Cardiac septum (tissue), 1 donor: ENCODE measurements around the gene ATXN1. TPM values are rescaled to one million over a fixed set of nuclear protein-coding genes. Genes with fewer than 3 reads are reported as not detected.

Experiments used
- DNase-seq: peaks from one replicate; pipeline ENCODE4 v3.0.0-alpha.2; 2020; ENCODE audit warnings: low spot score
- intact Hi-C: fragments of 100-400 bp; cut with DNase I; formaldehyde crosslinking; loops from one replicate; pipeline ENCODE4 v1.14.0; 2022
- total RNA-seq: library from RNA; stranded (reverse); fragmentation: NEBNext Ultra II Directional; extraction: Animal tissue kit (Norgen Biotek cat#: 25700); gene quantifications from one replicate; pipeline ENCODE4 v1.2.1, GENCODE V29; 2021
- donor health status: DM: no; HTN: no; CAD: no.

Gene ATXN1
- total RNA-seq, 1 donor from 2014 or later, result 40.2 TPM

- DNase-seq, result no peak
- intact Hi-C loops, result no loop called here
Measured at GRCh38 chr6:16352821-16353438, 408.3 kb downstream of the ATXN1 start.

GRCh38 chr6:16352258-16352635 lies 409.0 kb downstream of the ATXN1 start:
- intact Hi-C loops, result no loop called here
- DNase-seq, result no peak

DNA sequence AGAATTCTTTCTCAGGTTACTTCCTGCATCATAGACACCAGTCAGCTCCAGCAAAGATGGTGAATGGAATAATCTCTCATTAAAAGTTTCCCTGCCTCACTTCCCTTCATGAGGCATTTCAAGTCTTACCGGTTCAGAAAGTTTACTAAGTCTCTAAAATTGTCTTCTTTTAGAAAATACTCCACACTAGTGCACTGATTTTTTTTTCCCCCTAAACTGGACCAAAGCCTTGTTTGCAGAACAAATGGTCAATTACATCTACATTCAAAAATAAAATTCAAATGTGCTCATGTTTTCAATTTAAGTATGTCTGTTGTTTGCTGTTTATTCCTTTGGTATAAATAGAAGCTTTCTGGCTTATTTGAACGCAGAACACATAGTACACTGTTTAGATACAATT lies 411.7 kb downstream of the ATXN1 start:
- intact Hi-C loops, result no loop called here
- DNase-seq, result no peak

DNA sequence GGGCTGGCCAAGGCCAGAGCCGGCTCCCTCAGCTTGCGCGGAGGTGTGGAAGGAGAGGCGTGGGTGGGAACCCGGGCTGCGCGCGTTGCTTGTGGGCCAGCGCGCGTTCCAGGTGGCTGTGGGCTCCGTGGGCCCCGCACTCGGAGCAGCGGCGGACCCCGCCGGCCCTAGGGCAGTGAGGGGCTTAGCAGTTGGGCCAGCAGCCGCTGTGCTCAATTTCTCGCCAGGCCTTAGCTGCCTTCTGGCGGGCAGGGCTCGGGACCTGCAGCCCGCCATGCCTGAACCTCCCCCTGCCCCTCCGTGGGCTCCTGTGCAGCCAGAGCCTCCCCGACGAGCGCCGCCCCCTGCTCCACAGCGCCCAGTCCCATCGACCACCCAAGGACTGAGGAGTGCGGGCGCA lies 414.4 kb downstream of the ATXN1 start:
- no peak for DNase-seq
- intact Hi-C loops, result no loop called here

DNA sequence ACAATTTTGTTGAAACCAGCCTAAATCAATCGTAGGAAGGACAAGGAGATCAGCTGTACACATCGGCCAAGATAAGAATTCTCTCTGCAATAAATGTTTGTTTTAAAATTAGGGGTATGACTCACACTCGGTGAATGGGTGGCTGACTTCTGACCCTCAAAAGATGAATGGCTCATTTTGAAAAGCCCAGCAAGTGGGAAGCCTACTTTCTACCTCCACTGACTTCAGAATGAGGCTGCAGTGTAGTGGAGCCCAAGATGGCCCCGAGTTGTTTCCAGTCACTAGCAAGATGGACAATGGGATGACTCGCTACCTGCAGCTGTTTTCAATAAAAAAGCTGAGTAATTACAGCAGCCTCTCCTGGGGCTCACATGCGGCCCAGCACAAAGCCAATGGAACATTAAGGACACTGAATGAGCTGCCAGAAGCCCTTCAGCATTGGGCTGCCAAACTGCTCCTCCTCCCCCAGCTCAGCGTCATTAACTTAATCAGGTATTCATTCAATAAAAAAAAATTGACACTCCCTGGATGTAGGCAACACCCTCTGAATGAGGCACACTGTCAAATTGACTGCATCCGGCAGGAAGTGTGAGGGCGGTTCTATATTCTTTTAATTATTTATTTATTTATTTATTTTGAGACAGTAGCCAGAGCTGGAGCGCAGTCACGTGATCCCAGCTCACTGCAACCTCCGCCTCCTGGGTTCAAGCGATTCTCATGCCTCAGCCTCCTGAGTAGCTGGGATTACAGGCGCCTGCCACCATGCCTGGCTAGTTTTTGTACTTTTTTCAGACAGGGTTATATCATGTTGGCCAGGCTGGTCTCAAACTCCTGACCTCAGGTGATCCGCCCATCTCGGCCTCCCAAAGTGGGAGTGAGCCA lies 415.6 kb downstream of the ATXN1 start:
- no peak for DNase-seq
- intact Hi-C loops, result no loop called here

GRCh38 chr6:16344756-16345155 lies 416.5 kb downstream of the ATXN1 start:
- intact Hi-C loops, result no loop called here
- DNase-seq, result no peak

GRCh38 chr6:16343593-16343992 lies 417.7 kb downstream of the ATXN1 start:
- intact Hi-C loops, result no loop called here
- DNase-seq, result no peak

GRCh38 chr6:16339265-16339587 lies 422.0 kb downstream of the ATXN1 start:
- intact Hi-C loops, result loop anchor here (5.0 kb wide), 1 partner anchor 168 kb away; no protein-coding TSS in a partner anchor
- no peak for DNase-seq

- no peak for DNase-seq
- intact Hi-C loops, result loop anchor here (5.0 kb wide), 1 partner anchor 169 kb away; no protein-coding TSS in a partner anchor
Measured at GRCh38 chr6:16338577-16339264, 422.5 kb downstream of the ATXN1 start.

DNA sequence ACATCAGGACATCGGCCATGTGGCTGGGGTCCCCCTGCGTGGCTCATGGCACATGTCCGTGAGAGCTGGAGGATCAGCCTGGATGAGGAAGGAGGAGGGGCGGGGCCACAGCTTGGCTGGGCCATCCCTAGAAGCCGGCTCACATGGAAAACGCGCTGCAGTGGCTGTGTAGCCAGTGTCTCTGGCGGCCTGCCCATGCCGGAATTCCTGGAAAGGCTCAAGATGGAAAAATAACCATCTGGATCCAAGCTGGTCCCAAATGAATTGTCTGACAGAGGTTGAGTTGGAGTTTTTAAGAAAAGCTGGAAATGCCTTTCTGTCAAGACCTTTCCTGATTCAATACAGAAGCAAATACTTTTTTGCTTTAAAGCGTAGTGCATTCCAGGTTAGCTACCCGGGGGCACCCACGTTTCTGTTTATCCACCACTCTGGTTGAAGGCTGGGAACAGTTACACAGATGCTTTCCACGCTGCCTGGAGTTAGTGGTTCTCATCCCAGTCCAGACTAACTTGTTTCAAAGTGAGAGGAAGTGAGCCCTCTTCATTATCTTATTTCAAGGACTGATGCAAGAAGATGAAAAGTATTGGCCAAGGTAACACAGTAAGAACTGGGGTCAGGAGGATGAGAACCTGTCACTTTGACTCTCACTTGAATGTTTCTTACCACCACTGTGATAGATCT lies 423.8 kb downstream of the ATXN1 start:
- peak; percentile 94 for DNase-seq
- intact Hi-C loops, result loop anchor here (5.0 kb wide), 1 partner anchor 170 kb away; no protein-coding TSS in a partner anchor

GRCh38 chr6:16336911-16337294 lies 424.4 kb downstream of the ATXN1 start:
- DNase-seq, result no peak
- intact Hi-C loops, result loop anchor here (5.0 kb wide), 1 partner anchor 170 kb away; no protein-coding TSS in a partner anchor

- DNase-seq, result no peak
- intact Hi-C loops, result loop anchor here (5.0 kb wide), 1 partner anchor 171 kb away; no protein-coding TSS in a partner anchor
Measured at GRCh38 chr6:16336056-16336818, 425.0 kb downstream of the ATXN1 start.

DNA sequence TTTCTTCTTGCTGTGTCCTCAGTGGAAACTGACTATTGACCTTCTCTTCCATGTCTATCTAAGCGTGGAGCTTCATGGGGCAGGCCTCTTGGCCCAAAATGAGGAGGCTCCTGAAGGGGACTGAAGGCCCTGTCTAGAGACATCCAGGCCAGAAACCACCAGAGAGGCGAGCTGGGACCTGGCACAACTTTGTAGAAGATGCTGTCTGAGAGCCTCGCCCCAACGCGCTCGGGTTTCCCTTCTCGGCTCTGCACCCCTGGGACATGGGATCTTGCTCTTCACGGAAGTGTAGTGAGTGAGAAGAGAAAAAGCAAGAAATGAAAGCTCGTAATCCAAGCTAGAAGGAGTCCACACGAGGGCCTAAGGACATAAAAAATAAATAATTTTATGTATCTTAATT lies 426.1 kb downstream of the ATXN1 start:
- intact Hi-C loops, result loop anchor here (5.0 kb wide), 1 partner anchor 172 kb away; no protein-coding TSS in a partner anchor
- DNase-seq, result no peak

- intact Hi-C loops, result loop anchor here (5.0 kb wide), 2 partner anchors 173 to 753 kb away; no protein-coding TSS in a partner anchor
- no peak for DNase-seq
Measured at GRCh38 chr6:16334671-16335070, 426.6 kb downstream of the ATXN1 start.

DNA sequence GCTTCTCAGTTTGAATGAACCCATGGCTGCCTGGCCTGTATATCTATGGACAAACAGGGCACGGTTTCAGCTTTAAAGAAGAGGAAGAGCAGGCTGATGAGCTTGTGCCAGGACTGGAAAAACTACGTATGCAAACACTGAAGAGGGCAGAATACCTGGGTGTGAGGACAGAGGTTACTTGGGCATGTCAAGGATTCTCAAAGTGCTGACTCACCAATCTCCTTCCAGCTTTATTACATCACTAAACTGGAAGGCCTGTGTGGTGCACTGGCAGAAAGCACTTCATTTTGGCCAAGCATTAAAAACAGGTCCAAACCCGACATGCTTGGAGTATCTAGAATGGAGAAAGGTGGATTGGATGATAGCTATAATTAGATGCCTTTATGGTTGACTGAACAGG lies 427.7 kb downstream of the ATXN1 start:
- intact Hi-C loops, result loop anchor here (2.0 to 5.0 kb wide), 3 partner anchors 77 to 754 kb away; no protein-coding TSS in a partner anchor
- DNase-seq, result no peak

DNA sequence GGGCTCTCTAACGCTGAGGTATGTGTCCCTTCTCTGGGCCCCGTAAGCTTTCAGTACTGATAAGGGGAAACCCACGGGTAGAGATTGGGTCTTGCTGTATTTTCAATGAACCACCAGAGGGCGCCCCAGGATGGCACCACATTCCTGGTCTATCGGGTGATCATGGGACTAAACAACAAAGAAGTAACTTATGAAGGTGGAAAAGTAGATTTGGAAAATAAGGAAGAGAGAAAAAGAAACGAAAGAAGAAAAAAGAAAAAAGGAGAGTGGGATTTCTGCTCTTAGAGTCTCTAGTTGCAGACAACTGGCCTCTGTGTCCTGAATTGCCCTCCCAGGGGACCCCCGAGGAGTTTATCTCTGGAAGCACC lies 429.1 kb downstream of the ATXN1 start:
- intact Hi-C loops, result loop anchor here (2.0 to 5.0 kb wide), 3 partner anchors 79 to 755 kb away; no protein-coding TSS in a partner anchor
- DNase-seq, result peak; percentile 89

- intact Hi-C loops, result loop anchor here (2.0 to 5.0 kb wide), 3 partner anchors 79 to 756 kb away; no protein-coding TSS in a partner anchor
- DNase-seq, result no peak
Measured at GRCh38 chr6:16331384-16332174, 429.7 kb downstream of the ATXN1 start.

DNA sequence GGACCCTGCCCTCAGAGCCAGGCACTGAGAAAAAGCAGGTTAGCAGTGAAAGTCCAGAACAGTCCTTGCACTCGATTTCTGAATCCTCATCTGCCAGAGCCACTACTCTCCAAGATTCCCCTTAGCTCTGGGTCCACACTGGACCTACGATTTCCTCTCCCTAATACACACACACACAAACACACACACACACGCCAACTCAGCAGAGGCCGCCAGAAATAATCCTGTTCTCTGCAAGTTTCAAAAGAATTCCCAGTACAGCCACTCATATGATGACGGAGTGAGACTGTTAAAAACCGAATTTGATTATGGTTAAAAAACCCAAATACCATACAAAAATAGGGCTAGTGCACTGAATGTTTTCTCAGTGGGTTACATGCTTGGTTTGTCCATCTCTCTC lies 432.0 kb downstream of the ATXN1 start:
- no peak for DNase-seq
- intact Hi-C loops, result no loop called here
